ENCODE data around the gene PCK2.

The PCK2 gene

DNA sequence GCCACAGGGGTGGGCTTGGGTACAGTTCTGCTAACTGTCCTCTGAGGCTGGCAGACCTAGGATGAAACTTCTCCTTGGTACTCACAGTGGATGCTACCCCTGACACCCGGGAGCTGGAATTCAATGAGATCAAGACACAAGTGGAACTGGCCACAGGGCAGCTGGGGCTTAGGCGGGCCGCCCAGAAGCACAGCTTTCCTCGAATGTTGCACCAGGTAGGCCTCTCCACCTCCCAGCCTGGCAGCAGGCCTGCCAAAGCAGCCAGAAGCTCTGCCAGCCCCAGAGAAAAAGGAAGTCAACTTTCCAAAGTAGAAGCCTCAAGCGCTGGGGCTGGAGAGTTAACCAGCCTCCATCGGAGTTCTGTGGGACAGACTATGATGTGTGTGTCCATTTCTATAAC, 23.1 kb downstream of the PCK2 start:
- DNase-seq (ENCODE audit: low spot score), result no peak
- TF ChIP-seq, protein P1, sequence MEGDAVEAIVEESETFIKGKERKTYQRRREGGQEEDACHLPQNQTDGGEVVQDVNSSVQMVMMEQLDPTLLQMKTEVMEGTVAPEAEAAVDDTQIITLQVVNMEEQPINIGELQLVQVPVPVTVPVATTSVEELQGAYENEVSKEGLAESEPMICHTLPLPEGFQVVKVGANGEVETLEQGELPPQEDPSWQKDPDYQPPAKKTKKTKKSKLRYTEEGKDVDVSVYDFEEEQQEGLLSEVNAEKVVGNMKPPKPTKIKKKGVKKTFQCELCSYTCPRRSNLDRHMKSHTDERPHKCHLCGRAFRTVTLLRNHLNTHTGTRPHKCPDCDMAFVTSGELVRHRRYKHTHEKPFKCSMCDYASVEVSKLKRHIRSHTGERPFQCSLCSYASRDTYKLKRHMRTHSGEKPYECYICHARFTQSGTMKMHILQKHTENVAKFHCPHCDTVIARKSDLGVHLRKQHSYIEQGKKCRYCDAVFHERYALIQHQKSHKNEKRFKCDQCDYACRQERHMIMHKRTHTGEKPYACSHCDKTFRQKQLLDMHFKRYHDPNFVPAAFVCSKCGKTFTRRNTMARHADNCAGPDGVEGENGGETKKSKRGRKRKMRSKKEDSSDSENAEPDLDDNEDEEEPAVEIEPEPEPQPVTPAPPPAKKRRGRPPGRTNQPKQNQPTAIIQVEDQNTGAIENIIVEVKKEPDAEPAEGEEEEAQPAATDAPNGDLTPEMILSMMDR (IDR thresholded peaks at IDR 0.05; ENCODE audit: extremely low read depth, missing control alignments), result no peak

DNA sequence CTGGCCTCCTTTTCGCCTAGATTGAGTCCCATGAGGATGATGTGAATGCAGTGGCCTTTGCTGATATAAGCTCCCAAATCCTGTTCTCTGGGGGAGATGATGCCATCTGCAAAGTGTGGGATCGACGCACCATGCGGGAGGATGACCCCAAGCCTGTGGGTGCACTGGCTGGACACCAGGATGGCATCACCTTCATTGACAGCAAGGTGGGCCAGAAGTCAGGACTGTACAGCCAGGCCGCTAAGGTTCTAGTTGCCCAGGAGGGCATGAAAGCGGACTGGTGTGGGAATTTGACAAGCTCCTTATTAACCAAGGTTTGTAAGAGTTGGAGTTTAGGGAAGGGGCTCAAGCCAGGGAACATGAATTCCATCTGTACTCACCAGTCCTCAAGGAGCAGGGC, 25.6 kb downstream of the PCK2 start:
- DNase-seq (ENCODE audit: low spot score), result no peak
- TF ChIP-seq, protein P1 (IDR thresholded peaks at IDR 0.05; ENCODE audit: extremely low read depth, missing control alignments), result no peak

DNA sequence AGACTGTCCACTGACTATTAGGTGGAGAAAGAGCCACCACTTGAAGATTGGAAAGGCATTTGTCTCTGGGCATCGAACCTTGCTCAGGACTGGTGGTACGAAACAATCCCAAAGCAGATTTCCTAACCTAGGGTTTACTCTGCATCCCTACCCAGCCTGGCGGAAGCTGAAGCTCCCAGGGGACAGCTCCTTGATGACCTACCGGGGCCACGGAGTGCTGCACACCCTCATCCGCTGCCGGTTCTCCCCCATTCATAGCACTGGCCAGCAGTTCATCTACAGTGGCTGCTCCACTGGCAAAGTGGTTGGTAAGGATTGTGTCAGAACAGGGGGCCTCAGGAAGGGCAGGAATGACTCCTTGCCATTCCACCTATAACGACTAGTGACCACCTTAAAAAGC, 27.1 kb downstream of the PCK2 start:
- no peak for DNase-seq (ENCODE audit: low spot score)
- TF ChIP-seq, protein P1 (IDR thresholded peaks at IDR 0.05; ENCODE audit: extremely low read depth, missing control alignments), result no peak

GRCh38 chr14:24122416-24122815, 28.3 kb downstream of the PCK2 start:
- TF ChIP-seq, protein P1 (IDR thresholded peaks at IDR 0.05; ENCODE audit: extremely low read depth, missing control alignments), result no peak
- DNase-seq (ENCODE audit: low spot score), result no peak

DNA sequence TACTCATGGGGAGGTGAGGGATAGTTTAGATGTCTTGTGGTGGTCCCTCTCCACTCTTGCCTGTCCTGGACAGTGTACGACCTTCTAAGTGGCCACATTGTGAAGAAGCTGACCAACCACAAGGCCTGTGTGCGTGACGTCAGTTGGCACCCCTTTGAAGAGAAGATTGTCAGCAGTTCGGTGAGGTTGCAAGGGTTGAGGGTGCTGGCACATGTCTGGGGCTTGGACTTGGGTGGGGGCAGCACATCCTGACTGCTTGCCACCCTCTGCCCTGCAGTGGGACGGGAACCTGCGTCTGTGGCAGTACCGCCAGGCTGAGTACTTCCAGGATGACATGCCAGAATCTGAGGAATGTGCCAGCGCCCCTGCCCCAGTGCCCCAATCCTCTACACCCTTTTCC, 28.8 kb downstream of the PCK2 start:
- no peak for DNase-seq (ENCODE audit: low spot score)
- TF ChIP-seq, protein P1 (IDR thresholded peaks at IDR 0.05; ENCODE audit: extremely low read depth, missing control alignments), result no peak

DNA sequence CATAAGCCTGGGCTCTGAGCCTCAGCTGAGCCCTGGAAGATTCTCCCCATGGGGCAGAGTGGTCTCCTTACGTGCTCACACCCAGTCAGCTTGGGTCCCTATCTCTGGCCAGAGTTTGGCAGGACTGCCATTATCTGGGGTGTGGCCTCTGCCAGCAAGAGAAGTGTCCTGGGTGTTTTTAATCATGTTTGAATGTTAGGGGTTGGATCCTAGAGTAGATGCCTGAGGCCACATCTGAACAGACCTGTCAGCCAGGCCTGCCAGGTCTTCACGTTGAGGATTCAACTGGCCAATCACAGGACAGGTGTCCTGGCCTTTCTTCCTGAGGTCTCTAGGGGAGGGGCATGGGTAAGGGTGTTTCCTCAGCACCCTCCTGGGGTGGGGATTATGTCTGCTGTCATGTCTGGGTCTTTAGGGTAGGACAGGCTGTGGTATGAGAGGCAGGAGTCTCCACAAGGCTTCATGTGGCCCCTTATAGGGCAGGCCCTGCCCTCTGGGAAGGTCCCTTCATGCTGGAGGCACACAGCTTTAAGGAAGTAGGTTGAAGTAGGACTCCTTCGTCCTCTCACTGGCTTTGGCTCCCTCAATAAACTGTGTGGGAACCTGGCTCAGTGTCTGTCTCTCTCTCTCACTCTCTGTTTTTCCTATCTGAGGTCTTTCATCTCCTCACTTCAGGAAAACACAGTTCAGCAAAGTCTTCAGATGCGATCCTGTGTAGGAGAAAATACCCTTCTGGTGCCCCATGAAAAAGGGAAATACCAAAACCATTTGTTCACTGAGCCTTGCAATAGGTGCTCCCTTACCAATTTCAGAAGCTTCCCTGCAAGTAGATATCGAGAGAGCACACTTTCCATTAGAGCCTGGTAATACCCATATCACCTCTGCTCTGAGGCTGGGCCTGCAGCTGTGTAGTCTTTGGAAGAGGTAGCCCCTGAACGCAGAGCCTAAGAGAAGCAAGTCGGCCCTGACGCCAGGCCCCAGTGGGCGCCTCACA, 29.6 kb downstream of the PCK2 start:
- DNase-seq (ENCODE audit: low spot score), result no peak

DNA sequence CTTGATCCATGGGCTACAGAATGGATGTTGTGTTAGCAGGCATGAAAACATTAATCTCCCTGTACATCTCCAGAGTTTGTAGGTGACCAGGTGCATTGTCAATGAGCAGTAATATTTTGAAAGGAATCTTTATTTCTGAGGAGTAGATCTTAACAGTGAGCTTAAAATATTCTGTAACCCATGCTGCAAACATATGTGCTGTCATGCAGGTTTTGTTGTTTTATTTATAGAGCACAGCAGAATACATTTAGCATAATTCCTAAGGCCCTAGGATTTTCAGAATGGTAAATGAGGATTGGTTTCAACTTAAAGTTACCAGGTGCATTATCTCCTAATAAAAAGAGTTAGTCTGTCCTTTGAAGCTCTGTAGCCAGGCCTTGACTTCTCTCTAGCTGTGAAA, 32.8 kb downstream of the PCK2 start:
- no peak for DNase-seq (ENCODE audit: low spot score)
- TF ChIP-seq, protein P1 (IDR thresholded peaks at IDR 0.05; ENCODE audit: extremely low read depth, missing control alignments), result no peak

More for the DNA sequence above, 29.6 kb downstream of the PCK2 start:
- TF ChIP-seq, protein P1 (IDR thresholded peaks at IDR 0.05; ENCODE audit: extremely low read depth, missing control alignments), result no peak

All from GM20000 (cell line).